Activated T-helper 1 cell treated with anti-CD3 and anti-CD28 coated beads, Interleukin-2, amount 50 U/mL, for 16 hours (primary cell): Measurements from ENCODE around the gene SEMA5B.

Experiments
- DNase-seq, 2 donors: peaks; one replicate each; pipeline ENCODE4 v3.0.0-alpha.2; 2020; ENCODE audit warnings: low read depth in 1 of 2, low spot score in 1 of 2

Gene SEMA5B

GRCh38 chr3:122974764-122975162, 52.8 kb downstream of the SEMA5B start:
- no peak for DNase-seq

GRCh38 chr3:122973893-122974615, 53.5 kb downstream of the SEMA5B start:
- DNase-seq: no peak

DNA sequence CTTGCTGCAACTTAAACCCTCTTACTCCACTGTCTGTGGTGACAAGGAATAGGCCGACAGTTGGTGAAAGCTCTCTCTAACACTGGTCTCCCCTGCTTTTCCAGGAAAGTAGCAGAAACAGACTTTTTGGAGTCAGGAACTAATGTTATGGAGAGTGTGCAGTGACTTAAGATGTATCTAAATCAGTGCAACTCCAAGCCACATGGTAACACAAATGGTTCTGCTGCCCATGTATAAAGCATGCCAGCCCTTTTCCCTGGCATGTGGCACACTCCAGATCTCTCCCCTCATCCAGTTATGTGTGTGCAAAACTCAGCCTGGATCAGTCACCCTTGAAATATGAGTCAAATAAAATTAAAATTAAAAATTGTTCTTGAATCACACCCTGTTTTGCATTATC, 55.4 kb downstream of the SEMA5B start:
- no peak for DNase-seq

- no peak for DNase-seq
Measured at GRCh38 chr3:122969585-122970469, 57.7 kb downstream of the SEMA5B start.

- no peak for DNase-seq
Measured at GRCh38 chr3:122967765-122968164, 59.8 kb downstream of the SEMA5B start.

DNA sequence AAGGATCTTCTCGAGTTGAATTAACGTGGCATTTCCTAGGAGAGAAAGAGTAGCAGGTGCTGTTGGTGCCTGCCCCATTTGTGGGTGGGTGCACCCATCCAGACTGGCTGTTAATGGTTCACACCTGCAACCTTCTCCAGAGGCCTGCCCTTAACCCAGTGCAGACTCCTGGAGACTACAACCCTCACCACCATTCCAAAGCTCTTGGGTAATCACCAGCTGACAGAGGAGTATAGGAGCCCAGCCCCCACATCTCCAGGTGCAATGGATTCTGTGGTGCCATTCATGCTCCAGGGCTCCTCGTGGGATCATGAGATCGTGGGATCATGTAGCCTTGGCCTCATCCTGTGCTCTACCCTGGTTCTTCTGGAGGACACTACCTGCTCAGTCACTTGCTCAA, 60.2 kb downstream of the SEMA5B start:
- DNase-seq: no peak

DNA sequence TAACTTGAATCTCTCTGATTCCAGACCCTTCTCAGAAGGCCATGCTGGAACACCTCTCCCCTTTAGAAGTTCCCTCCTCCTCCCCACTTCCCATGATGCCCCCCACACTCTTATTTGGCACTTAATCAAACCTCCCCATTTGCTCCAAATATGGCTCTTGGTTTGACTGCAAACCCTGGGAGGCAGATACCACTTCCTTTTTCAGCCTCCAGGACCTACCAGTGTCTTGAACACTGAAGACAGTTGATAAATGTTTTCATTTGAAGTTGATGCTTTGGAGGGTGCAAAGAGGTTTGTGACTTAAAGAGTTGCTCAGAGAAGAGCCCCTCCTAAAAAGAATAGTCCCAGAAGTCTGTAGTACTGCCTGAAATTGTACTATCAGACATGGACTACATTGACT, 61.5 kb downstream of the SEMA5B start:
- DNase-seq: no peak

DNA sequence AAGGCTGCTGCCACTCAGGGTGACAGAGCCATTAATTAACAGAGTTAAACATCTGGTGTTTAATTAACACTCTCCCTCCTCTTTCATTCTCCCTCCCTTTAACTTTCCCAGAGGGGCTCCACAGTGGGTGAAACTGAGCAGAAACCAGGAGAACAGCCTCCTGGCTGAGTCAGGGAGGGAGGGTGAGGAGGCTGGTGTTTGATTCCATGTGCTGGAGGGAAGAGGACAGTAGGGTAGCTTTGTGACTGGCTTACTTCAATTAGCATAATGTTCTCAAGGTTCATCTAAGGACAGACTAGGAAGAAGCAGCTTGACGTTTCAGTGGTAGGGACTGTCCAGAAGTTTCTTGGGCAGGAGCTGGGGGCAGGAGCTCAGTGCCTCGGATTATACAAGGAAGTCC, 62.8 kb downstream of the SEMA5B start:
- DNase-seq: no peak

- DNase-seq: no peak
Measured at GRCh38 chr3:122962149-122962548, 65.4 kb downstream of the SEMA5B start.

DNA sequence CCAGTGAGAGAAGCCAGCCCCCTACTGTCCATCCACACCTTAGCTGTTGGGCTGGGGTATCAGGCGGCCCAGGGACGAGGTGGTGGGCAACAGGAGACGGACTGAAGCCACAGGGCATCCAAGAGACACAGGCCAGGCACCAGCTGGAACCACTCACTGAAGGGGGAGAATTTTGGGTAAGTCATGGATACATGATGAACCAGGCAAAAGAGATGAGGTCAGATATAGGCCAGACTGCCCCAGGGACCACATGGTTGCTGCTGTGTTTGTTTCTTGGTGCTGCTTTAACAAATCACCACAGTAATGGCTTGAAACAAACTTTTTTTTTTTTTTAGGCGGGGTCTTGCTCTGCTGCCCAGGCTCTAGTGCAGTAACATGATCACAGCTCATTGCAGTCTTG, 66.4 kb downstream of the SEMA5B start:
- no peak for DNase-seq

GRCh38 chr3:122960652-122961051, 66.9 kb downstream of the SEMA5B start:
- DNase-seq: no peak

DNA sequence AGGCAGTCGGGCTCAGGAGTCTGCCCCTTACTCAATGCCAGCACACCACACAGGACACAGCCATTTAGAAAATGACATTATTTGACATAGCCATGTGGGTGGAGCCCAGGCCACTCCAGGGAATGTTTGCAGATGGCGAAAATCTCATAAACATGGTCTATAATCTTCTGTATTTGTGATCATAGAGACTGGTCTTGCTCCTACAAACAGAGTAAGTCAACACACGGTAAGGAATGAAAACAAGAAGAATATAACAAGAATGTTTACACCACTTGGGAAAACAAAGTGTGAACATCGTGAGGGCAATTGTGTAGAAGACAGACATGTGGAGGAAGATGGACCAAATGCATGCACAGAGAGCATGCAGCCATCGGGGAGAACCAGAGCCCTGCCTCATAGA, 68.2 kb downstream of the SEMA5B start:
- DNase-seq: no peak

- DNase-seq: no peak
Measured at GRCh38 chr3:122957707-122958689, 69.6 kb downstream of the SEMA5B start.

DNA sequence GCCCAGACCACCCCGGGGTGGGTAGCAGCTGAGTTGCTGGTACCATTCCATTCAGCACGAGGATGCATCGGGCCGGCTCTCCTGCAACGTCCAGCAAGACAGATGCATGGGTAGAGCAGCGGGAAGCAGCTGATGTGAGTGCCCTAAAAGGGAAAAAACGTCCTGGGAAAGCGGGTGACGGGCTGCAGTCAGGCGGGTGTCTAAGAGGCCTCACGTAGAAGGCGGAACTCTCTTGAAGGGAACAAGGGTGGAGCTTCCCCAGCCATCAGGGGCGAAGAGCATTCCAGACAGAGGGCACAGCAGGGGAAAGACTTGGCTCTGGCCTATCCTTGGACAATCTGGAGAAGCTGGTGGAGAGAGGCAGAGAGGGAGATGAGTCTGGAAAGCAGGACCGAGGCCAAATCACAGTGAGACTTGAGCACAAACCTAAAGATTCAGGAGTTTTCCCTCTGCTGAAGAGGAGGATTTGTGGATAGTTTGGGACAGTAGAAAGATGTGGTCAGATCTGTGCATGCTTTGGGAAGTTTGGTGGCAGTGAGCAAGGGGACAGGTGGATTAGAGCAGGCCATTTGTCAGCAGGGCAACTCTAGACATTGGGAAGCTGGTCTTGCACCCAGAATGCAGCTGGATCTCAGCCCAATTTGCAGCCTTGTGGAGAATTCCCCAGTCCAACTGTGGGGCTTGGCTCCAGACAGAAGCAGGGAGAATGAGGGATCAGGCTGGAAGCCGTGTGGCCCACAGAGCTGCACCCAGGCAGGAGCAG, 70.7 kb downstream of the SEMA5B start:
- DNase-seq: no peak

DNA sequence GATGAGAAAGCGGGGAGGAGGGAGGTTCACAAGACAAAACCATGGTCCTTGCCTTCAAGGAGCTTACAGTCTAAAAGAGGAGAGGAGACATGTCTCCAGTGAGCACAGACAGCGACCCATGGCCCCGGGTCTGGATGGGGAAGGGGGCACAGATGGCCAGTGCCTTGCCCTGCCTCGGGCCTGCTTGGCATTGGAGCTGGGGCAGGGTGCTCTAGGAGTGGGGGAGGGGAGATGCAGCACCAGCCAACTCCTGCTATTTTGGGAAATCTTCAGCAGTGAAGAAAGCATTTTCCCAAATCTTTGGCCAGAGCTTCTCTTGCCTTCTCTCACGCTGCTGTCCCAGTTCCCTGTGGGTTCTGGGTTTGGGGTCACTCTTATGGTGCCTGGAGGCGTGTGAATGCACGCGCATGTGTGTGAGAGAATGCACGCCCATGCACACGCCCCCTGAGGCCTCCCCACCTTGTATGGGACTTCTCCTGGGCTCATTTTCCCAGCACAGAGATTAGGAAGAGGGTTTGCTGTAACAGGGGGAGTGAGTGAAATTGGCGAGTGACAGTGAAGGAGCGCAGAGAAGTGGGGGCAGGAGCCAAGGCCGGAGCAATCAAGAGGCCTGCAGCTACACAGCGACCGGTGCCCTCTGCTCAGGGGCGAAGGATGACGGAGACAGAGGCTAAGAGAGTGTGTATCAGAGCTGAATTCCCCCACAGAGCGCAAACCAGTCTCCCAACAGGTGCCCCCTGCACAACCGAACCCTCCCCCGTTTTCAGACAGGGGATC, 71.5 kb downstream of the SEMA5B start:
- no peak for DNase-seq

- no peak for DNase-seq
Measured at GRCh38 chr3:122952520-122952919, 75.0 kb downstream of the SEMA5B start.

GRCh38 chr3:122948408-122948807, 79.2 kb downstream of the SEMA5B start:
- no peak for DNase-seq

DNA sequence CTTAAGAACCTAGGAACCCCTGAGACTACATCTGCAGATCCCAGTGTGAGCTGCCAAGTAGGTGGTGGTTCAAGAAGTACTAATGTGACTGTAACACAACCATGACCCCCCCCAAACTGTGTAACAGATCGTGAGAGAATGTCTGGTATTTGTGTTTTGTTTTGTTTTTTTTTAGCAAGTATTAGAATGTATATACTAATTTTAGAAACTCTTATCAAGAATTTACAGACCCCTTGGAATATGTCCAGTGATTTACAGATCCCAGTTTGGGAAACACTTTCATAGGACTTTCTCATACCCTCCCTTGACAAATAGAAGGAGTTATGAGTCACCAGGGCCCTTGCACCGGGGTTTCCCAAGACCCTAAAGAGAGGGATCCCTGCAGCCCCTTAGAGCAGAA, 79.8 kb downstream of the SEMA5B start:
- no peak for DNase-seq

GRCh38 chr3:122947196-122947595, 80.4 kb downstream of the SEMA5B start:
- no peak for DNase-seq

GRCh38 chr3:122946185-122946584, 81.4 kb downstream of the SEMA5B start:
- DNase-seq: no peak
